Suppressor macrophage (primary cell): Measurements from ENCODE around the gene STXBP5.
A peak's percentile ranks its signal among the peaks of the same experiment; 100 is the strongest.

Source experiments
- DNase-seq, 4 experiments: peaks; one replicate each; pipeline ENCODE4 v3.0.0-alpha.2; 2020 to 2022

The STXBP5 gene

DNA sequence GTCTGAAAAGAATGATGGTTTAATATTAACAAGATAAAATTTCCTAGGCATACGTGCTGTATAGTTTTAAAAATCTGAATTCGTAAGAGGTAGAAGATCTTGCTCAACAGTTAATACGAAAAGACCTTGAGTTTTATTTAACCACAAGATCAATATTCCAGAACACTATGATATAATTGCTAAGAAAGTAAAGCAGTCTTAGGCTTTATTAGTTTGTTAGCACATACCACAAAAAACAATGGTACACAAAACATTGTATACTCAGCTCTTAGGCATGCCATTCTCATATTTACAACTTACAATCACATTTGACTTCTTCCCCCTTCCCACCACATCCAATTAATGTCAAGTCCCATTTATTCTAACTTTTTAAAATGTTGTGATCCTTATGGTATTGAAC, 24.4 kb upstream of the STXBP5 start:
- DNase-seq: no peak

DNA sequence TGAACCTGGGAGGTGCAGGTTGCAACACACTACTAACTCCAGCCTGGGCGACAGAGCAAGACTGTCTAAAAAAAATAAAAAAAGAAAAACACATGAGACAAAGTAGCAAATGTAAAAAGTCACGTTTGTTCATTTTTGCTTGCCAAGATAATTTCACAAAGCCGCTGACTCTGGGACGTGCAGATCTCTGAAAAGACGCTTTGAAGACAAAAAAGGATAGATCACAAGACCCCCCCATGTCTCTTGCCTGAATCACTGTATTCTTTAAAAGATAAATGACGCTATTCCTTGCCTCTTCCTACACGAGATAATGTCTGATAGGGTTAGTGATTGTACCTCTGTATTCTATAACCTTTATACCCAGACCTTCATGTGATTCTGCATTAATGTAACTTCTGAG, 23.3 kb upstream of the STXBP5 start:
- no peak for DNase-seq

DNA sequence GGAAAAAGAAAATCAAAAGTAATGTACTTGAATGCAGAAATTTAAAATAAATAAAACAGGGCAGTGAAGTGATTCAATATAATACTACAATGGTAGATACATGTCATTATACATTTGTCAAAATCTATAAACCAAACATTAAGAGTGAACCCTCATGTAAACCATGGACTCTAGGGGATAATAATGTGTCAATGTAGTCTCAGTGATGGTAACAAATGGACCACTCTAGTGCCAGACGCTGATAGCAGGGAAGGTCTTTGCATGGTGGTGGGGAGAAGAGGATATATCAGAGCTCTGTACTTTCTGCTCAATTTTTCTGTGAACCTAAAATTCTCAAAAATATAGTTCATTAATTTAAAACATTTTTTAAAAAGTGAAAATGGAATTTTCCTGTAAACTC, 19.8 kb upstream of the STXBP5 start:
- no peak for DNase-seq

DNA sequence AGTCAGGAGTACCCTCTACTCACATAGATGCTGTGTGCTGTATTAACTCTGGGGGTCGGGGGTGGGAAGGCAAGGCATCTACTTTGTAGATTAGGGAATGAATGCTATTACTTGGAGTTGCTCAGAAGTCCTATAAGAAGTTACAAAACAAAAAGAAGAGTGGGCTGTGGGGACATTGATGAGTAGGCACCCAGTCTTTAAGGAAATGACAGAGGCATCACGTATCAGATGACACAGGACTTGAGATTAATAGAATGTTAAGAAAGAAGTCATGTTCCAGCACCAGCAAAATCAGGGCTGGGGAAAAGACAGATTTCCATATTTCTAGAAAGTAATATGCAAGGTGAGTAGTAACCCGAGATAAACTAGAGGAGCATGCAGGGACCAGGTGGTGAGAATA, 19.0 kb upstream of the STXBP5 start:
- peak; percentile 11 to 51 (median 34) for DNase-seq

DNA sequence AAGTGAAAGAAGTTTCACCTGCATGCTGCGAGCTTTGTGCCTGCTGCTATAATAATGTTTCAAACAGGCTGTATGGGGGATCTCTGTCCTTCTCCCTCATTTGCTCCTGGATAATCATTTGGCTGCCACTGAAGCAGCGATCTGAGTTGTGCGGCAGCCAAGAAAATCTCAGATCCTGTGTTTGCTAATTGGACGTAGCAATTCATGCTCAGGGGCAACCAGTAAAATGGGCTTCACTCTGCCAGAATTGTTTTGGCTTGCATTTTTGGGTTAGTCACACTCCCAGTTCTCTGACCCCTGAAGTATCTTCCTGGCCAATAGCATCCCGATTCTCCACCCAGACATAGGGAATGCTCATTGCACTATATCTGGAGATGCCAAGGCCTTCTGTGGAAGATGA, 13.7 kb upstream of the STXBP5 start:
- DNase-seq: no peak

DNA sequence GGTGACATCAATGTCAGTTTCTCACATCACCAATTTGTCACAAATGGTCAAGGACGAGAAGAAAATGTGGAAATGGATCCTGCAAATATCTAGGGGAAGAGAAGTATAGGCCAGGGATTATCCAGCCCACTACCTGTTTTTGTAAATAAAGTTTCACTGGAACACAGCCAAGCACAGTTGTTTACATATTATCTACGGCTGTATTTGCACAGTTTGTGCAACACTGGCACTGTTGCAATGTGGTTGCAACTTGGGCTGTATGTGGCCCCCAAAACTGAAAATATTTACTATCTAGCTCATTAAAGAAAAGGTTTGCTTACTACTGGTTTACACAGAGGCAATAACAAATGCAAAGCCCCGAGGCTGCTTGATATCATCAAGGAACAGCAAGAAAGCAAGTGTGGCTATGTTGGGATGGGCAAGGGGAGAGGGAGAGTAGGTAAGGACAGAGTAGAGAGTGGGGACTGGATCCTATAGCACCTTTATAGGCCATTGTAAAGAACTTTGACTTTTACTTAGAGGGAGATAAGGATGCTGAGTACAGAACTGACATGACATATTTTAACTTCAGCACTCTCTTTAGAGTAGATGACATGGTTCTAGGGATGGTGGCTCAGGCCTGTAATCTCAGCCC, 11.8 kb upstream of the STXBP5 start:
- no peak for DNase-seq

DNA sequence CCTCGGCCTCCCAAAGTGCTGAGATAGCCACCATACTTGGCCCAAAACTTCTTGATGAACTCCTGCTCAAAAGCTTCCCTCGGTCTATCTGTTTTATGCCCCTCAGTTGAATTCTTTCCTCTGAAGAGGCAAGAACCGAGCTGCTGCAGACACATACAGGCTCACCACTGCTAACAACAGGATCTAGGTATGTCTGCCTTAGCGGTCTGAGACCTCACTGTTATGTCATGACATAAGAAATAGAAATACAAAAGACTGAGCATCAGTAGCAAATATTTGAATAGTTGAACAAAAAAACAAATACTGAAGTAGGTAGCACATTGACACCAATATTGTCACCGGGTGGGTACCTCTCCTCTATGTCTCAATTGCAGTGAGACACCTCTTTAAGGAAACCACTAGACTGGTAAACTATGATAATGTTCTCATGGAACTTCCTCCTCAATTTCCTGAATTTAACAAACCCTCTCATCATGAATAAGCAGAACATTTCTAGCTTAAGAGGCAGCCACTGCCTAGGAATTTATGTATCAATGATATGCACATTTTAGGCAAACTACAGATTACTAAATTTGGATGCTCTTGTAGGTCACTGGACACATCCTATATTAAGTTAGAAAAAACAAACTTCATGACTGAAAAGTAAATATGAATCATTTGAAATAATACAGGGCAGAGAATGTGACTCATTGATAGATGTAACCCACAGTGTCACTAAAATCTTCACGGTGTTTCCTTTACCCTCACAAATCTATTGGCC, 9.4 kb upstream of the STXBP5 start:
- DNase-seq: peak; percentile 5 to 42 (median 20)

DNA sequence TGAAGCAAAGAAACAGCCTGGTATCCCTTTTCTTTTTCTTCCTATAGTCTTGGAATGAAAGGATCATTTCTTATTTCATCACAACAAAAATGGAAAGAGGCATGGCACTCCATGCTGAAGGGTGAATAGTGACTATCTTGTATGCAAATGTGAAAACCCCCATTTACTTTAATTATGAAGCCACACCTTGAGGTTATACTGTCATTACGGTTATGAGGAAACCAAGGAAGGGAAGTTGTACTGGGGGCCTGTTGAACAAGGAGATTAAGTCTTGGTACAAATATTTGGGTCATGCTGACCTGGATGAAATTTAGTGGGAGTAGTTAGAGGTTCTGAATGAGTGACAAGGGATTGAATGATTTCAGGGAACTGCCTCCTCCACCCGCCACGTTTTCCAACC, 8.7 kb upstream of the STXBP5 start:
- DNase-seq: peak in 3 of 4 experiments; percentile 3 to 10 (median 4)

DNA sequence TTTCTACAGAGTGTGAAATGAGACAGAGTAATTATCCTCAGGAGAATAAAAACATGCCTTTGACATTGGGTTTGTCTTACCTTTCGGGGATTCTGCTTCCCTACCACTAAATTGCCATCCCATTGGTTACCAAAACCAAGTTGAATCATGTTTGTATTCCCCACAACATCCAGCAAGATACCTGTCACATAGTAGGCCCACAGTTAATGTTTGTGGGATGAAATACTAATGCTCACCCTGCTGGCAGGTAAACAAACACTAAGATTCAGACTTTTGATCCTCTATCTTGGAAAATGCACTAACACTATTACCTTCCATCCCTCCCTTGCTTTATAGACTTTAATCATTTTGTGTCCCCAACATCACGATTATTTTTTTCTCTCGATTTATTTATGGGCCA, 8.2 kb upstream of the STXBP5 start:
- DNase-seq: no peak

DNA sequence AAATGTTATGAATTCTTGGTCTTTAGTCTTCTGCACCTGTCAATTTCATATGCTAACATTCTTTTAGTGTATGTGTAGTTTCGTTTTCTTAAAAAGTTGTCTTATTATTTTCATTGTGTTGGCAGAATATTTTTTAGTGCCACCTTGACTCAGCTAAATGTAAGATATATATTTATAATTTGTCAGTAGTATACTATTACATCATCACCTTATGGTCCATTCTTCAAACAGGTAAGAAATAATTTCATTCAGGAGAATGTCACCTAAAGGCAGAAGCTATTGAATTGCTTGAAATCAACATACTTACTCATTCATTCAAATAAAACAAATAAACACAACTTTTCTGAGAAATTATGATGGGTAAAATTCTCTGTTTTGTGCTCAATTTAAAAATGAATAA, 3.5 kb upstream of the STXBP5 start:
- DNase-seq: no peak

DNA sequence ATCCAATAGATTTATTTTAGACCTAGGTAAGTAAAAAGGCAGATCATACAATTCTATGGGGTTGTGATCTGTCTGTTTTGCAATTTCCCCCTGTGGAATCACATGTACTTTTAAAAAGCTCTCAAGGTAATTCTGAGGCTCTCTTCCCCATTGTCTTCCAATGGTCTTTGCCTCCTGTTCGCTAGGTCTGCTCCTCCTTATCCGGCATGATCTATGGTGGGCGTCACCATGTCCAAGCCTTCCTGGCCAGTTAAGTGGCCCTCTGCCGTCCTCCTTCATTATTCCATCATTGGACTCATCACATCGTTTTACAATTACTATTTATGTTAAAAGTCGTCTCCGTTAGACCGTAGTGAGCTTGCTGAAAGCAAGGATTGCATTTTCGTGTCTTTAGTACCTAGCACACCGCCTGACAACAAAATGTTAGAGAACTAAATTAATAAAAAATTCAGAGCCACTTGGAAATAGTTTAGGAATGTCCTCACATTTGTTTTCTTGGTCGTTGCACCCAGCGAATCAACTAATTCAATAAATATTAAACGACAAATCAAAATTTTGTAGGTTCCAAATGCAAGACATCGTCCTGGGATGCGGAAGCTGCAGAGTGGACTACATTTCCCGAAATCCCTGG, 2.2 kb upstream of the STXBP5 start:
- DNase-seq: peak; percentile 39 to 70 (median 66)

DNA sequence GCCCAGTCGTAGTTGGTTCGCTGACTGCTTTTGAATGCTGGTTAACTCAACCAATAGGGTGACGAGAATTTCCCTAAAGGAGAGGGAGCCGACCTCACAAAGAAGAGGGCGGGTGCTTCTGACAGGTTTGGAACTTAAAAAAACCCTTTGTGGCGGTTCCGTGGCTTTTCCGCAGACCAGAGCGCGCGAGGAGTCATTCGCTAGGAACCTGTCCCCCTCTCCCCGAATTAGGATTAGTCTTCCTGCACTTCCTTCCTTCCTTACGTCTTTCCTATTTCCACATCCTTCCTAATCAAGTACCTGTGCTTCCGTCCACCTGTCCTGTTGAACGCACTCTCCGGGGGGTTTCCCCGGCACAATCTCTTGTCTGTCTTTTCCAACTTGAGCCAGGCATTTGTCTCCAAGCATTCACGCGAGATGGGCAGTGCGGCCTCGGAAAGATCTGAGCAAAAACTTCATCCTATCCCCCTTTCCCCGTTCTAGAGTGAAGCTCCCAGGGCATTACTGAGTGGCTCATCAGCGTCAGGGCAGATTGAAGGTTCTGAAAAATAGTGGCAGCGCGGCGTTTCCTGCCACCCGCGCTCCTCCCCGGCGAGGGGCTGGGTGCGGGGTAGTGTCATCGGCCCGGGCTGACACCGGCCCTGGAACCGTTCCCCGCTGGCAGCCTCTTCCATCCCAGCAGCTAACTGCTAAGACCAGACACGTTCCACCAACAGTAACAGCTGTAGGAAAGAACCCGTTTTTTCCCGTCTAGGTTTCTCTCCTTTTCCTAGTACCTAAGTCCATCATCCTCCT, 1.5 kb upstream of the STXBP5 start:
- peak; percentile 91 to 97 (median 95) for DNase-seq

DNA sequence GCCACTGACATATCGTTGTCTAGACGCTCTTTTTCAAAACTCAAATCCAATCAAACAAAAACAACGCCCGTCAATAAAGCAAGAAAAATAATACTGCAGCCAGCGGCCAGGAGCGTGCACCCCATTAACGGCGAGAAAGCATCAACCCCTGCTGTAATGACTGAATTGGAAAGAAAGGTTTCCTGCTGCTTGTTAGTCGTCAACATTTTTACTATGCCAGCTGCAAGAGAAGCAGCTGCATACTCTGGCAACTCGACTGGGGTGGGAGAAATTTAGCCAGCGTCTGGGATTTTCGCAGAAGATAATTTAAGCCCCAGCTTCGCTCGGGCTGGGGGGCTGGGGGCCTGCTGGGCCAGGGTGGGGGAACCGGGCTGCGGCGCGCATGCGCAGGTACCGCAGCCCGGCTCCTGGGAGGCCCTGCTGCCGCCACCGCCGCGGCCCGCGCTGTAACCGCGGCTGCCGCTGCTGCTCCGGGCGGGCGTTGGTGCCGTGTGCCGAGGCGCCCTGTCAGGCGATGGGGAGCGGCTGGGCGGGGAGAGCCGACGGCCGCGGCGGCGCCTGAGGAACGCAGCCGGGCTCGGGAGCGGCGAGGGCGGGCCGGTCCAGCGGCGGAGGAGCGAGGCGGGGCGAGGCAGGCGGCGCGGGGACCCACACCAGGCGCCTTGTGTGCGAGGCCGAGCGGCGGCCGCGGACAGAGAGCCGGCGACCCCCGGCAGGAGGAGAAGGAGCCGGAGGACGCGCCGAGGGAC, 732 bp upstream of the STXBP5 start:
- DNase-seq: peak; percentile 85 to 95 (median 92)

DNA sequence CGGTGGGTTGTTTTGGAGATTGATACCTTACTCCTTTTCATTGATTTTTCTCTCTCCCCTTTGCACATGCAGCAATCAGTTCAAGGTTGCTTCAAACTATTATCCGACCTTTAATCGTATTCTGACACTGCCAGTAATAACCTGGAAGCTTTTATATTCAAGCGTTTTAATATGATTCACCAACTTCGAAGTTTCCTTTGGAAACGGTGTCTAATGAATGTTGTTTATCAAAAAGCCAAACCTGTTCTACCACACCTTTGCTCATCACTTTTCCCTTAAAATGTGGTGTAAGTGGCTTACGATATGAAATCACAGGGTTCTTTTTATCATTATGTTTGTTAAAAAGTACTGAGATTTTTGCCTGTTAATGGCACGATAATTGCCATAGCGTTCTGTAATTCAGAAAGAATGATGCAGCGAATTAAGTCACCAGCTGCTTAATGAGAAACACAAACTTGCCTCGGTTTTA, 660 bp downstream of the STXBP5 start:
- no peak for DNase-seq

DNA sequence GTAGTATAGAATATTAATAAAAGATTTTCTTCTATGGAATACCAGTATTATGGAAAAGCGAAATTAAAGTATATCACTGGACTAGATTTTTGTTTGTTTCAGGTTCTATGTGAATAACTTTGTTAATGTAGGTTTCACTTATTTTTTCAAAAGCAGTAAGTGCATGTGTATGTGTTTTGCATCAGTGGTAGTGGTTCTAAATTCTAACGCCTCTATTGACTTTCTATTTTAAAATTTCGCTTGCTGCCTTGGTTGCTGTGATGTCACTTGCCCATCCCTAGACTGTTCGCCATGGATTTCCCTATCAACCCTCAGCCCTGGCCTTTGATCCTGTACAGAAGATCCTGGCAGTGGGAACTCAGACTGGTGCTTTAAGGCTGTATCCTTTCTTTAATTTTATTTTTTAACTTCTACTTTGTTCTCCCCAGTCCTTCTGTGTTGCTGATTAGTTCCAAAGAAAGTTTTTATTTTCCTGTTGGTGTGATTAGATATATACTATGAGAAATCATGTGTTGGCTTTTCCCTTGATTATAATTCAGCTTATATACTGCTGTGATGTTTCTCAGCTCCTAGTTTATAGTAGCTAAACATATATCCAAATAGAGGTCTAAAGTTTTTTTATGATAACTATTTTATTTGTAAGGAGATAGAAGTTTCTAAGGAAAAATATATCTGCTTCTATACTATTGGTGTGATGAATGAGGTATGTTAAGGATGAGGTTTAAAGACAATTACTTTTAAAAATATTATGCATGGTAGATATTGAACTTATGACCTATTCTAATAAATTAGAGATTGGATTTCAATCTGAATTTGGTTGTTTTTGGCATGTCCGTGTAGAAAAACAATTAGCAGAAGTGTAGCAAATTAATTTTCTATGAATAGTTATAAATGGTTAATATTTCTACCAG, 1.7 kb downstream of the STXBP5 start:
- no peak for DNase-seq

DNA sequence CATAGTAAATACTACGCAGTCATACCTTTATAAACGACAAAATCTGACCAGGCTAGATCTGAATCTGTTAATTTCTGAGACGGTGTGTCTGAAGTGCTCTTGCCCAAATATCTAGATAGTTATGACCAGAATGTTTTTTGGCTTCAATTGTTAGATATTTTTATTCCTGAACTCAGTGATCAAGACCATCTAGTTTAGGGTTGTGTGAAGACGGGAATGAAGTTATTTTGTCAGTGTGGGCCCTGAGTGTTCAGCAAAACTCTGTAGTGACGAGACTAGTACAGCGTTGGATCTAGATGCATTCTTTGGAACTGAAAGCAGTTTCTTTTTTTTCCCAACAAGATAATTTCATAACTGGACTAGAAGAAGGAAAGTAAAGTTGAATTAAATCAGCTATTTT, 3.1 kb downstream of the STXBP5 start:
- no peak for DNase-seq

DNA sequence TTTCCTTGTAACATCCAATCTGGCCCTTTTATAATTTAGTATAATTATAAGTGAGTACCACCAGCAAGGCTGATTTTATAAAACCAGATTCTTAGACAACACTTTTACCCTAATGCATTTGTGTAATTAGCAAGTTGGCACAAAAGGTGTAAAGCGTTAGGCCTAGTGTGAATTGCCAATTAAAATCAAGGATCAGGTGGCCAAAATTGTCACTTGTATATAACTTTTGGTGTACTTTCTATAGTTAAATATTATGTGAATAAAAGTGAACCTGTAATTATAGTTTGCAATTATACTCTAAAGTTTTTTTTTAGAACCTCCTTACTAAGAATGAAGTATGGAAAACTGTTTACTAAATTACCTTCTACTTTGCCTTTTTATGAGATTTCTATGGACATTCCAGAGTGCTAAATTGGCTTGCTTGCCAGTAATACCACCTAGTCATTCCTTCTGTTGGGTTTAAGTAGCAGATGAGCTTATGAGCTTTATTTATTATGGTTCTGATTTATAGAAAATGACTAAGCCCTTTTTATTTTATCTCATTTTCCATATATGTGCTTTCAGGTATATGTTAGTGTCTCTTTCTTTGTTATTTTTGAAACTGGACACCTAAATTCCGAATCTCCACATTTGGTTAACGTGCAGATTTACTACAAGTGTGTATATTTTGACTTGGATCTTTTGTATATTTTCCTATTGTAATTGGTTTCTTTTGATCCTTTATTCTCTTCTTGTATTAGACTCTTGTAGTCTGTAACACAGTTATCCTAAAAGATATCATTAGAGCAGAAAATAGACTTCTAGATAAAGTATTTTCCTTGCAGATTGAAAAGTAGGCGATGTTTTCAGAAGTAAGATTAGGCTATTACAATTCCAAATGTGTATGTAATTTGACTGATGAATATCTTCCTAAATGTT, 3.9 kb downstream of the STXBP5 start:
- no peak for DNase-seq

DNA sequence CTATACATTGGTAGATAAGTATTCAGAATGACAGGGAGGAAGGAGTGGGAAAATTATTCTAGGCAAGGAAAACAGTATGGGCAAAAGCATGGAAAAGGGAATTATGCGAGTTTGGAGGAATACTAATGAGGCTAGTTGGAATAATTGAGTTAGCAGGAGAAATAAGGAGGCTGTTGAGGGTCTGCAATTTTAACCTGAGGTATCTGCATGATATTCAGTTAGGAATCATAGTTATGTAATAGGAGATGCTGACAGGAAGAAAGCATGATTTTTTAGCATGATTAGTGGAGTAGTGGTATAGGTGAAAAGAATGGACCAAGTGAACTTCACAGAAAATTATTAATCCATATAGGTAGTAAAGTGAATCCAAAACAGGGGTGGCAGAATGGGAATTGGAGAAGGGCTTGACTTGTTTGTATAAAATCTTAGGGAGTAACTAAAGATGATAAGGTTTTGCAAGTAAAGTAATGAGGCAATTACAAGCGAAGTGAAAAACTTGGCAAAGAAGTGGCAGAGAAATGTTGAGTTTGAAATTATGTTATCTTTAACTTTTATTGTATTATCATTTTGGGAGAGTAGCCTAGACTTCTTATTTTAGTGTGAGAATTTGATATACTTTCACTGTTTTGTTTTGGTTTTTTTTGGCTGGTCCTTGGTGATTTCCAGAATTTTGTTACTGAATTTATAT, 5.7 kb downstream of the STXBP5 start:
- no peak for DNase-seq

DNA sequence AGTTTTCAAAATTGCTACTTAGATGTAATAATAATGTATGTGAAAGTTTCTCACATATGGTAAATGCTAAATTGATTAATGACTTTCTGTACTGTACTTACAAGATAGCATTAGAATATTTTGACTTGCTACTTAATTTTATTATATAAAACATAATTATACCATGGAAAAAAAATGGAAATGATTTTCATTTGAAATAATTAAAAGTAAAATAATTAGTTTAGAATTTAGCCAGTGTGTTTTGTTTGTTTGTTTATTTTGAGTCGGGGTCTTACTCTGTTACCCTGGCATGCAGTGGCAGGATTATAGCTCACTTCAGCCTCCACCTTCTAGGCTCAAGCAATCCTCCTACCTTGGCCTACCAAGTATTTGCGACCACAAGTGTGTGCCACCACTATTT, 7.1 kb downstream of the STXBP5 start:
- DNase-seq: no peak
